ENCODE measurements around the gene ZNF565. TPM values are rescaled to one million over a fixed set of nuclear protein-coding genes. Genes with fewer than 3 reads are reported as not detected.
A peak's percentile ranks its signal among the peaks of the same experiment; 100 is the strongest.
"Not testable (repeated sequence)": the region's sequence is repeated elsewhere in the genome, so short reads cannot be mapped to it uniquely, and the experiment has no call there.

Gene ZNF565
- total RNA-seq, 2 donors from 2014 or later = 4.5 to 4.8 TPM

DNA sequence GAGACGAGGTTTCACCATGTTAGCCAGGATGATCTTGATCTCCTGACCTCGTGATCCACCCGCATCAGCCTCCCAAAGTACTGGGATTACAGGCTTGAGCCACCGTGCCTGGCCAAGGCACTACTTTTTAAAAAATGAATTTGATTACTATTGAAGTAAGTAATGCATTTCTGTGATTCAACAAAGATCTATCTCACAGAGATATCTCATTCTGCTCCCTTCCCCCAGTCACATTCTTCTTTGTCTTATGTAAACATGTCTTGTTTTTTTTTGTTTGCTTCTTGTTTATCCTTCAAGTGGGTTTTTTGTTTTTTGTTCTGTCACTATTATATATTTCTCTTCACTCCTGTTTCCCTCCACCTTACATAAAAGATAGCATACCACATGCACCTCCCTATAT is 7.0 kb upstream of the ZNF565 start:
- DNase-seq = no peak
- intact Hi-C loops (cut with DNase I) = no loop called here
- ATAC-seq = no peak

DNA sequence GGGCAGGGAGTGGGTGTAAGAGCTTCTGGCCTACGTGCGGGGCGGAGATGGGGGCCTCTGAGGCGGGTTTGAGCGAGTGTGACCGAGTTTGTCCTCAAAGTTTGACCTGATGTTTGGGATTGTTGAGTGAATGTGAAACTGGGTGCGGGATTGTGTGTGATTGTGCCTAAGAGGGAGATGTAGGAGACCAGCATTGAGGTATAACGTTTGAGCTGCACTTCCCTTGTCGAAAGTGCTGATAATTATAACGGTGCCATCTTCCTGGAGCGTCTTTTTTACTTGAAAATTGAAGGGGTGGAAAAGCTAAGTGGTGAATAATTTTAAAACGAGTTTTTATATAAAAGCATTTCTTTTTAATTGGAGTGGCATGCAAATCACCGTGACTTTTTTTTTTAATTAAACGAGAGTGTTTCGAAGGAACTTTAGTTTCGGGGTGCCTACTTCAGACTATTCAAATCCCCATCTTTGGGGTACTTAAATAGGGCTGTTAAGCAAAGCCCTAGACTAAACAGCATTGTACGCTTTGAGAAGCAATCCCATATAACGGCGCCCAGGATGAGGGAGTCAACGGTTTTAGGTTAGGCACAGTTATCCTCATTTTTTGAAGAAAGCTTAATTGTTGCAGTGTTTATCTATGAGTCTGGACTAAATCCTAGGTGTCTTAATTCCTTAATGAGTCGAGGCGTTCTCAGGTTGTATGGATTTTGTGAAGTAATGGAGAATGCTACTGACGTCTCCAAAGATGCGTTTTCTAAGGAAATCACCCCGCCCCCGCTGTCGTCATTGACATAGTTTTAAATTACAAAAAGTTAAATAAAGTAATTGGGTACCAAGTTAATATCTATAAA is 1.0 kb upstream of the ZNF565 start:
- intact Hi-C loops (cut with DNase I) = no loop called here
- no peak for DNase-seq
- ATAC-seq = no peak

DNA sequence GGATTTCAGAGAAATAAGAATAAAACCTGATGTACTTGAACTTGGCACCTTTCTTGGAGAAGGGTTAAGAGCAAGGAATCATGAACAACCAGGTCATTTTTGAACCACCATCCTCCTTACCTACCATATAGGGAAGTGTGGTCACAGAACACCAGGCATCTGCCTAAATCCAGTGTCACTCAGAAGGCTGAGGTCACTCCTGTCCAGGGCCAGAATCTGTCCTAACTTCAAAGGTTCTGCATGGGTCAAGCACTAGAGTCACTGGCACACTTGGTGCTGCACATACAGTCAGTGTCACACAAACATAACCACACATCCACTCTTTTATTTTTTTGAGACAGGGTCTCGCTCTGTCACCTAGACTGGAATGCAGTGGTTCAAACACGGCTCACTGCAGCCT is 1.6 kb downstream of the ZNF565 start:
- DNase-seq = no peak
- intact Hi-C loops (cut with DNase I) = no loop called here
- ATAC-seq = no peak

- intact Hi-C loops (cut with DNase I) = no loop called here
- no peak for ATAC-seq
- DNase-seq = no peak
Observed at GRCh38 chr19:36210497-36210896, 4.0 kb downstream of the ZNF565 start.

- DNase-seq = no peak
- no peak for ATAC-seq
- intact Hi-C loops (cut with DNase I) = no loop called here
Observed at GRCh38 chr19:36209372-36209771, 5.1 kb downstream of the ZNF565 start.

DNA sequence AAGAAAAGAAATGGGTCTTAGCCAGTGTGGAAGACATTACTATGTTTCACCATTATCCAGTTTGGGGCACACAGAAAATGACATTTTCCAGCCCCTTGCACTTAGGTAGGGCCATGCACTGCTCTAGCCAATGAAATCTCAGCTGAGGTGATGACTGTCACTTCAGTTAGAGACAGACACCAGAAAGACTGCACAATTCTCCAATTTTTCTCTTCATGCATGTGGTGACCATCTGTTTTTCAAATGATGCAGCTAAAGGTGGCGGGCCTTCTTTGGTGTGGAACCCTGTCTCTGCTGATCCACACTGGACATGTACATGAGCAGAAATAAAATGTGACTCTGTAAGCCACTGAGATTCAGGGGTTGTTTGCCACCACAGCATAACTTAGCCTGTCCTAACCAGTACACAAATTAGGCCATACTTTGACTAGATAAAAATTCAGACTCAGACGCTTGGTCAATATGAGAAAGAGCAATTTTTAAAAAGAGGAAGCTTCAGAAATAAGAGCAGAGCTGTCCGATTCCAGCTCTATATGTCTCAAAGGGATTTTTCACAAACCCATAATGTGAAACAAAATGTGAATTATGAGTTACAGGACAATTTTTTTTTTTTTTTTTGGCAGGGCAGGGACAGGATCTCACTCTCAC is 6.7 kb downstream of the ZNF565 start:
- no peak for DNase-seq
- intact Hi-C loops (cut with DNase I) = no loop called here
- ATAC-seq = no peak

GRCh38 chr19:36203293-36203692 is 11.2 kb downstream of the ZNF565 start:
- intact Hi-C loops (cut with DNase I) = no loop called here
- DNase-seq (no peak), ATAC-seq (no peak)

DNA sequence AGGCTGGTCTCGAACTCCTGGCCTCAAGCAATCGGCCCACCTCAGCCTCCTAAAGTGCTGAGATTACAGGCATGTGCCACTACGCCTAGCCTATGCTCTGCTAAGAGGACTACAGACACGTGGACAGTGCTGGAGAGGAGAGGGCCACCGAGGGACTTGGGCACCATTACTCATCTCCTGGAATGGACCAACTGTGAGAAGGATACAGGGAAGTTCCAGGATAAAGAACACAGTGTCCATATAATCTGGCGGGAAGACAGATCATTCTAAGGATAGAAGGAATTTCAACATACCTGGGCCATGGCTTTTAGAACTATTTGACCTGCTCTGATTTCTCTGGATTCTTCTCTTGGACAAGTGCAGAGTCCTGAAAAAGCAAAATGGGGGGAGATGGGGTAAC is 12.8 kb downstream of the ZNF565 start:
- ATAC-seq = no peak
- intact Hi-C loops (cut with DNase I) = no loop called here
- DNase-seq = no peak

DNA sequence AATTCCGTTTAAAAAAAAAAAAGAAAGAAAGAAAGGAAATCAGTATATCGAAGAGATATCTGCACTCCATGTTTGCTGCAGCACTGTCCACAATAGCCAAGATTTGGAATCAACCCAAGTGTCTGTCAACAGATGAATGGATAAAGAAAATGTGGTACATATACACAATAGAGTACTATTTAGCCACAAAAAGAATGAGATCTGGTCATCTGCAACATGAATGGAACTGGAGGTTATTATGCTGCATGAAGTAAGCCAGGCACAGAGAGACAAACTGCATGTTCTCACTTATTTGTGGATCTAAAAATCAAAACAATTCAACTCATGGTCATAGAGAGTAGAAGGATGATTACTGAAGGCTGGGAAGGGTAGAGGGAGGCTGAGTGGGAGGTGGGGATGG is 16.3 kb downstream of the ZNF565 start:
- intact Hi-C loops (cut with DNase I) = no loop called here
- no peak for ATAC-seq

DNA sequence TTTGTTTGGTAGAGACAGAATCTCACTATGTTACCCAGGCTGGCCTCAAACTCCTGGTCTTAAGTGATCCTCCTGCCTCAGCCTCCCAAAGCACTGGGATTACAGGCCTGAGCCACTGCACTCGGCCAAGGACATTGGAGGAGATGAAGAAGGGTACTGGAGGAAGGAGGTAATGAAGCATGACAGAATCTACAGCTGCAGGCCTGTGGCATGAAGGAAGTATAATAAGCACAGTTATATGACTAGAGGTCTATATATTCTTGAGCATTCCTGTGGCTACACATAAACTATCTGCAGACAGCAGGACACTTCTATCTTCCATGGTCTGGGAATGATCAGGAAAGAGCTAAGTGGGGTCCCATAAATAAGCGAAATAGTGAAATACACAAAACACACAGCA is 18.2 kb downstream of the ZNF565 start:
- intact Hi-C loops (cut with DNase I) = no loop called here
- DNase-seq = no peak
- ATAC-seq = no peak

More for the DNA sequence above, 16.3 kb downstream of the ZNF565 start:
- no peak for DNase-seq

GRCh38 chr19:36186722-36187121 is 27.7 kb downstream of the ZNF565 start:
- DNase-seq; intact Hi-C loops (cut with DNase I); ATAC-seq: not testable (repeated sequence)

DNA sequence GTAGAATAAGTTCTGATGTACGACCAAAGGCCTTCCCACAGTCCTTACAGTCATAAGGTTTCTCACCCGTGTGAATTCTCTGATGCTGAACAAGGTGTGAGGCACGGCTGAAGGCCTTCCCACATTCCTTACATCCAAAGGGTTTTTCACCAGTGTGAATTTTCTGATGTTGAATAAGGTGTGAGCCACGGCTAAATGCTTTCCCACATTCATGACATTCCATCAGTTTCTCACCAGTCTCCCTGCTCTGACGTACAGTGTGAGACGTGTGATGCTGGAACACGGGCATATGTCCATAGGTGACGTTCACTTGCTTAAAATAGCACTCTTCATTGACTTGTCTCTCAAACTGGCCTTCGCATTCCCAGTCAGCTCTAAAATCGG is 31.2 kb downstream of the ZNF565 start:
- intact Hi-C loops (cut with DNase I) = no loop called here
- ATAC-seq = peak; percentile 71 to 78
- DNase-seq = peak; percentile 29

DNA sequence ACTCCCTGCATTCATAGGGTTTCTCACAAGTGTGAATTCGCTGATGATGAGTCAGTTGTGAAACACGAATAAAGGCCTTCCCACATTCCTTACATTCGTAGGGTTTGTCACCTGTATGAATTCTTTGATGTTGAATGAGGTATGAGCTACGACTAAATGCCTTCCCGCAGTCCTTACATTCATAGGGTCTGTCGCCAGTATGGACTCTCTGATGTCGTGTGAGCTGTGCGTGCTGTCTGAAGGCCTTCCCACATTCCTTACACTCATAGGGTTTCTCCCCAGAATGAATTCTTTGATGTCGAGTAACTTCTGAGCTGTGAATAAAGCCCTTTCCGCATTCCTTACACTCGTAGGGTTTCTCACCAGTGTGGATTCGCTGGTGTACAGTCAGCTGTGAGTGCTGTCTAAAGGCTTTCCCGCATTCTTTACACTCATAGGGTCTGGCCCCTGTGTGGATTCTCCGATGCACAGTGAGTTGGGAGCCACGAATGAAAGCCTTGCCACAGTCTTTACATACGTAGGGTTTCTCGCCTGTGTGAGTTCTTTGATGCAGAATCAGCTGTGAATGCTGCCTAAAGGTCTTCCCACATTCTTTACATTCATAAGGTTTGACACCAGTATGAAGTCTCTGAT is 31.7 kb downstream of the ZNF565 start:
- ATAC-seq = peak; percentile 35 to 56
- intact Hi-C loops (cut with DNase I) = no loop called here
- no peak for DNase-seq

DNA sequence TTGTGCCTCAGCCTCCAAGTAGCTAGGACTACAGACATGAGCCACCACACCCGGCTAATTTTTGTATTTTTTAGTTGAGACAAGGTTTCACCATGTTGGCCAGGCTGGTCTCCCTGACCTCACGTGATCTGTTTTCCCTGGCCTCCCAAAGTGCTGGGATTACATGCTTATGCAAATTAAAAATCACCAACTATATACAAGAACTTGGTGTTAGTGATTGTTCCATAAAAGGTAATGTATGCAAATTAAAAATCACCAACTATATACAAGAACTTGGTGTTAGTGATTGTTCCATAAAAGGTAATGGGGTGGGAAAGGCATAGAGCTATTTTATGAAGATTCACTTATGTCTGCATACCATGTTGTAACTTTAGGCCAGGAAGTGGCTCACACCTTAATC is 35.4 kb downstream of the ZNF565 start:
- intact Hi-C loops (cut with DNase I) = loop anchor here in 1 of 2 donors (10.0 kb wide), 1 partner anchor 114 kb away; no protein-coding TSS in a partner anchor
- not testable (repeated sequence) for DNase-seq, ATAC-seq

GRCh38 chr19:36173846-36174245 is 40.6 kb downstream of the ZNF565 start:
- not testable (repeated sequence) for DNase-seq, ATAC-seq
- intact Hi-C loops (cut with DNase I) = loop anchor here in 1 of 2 donors (10.0 kb wide), 1 partner anchor 109 kb away; no protein-coding TSS in a partner anchor

DNA sequence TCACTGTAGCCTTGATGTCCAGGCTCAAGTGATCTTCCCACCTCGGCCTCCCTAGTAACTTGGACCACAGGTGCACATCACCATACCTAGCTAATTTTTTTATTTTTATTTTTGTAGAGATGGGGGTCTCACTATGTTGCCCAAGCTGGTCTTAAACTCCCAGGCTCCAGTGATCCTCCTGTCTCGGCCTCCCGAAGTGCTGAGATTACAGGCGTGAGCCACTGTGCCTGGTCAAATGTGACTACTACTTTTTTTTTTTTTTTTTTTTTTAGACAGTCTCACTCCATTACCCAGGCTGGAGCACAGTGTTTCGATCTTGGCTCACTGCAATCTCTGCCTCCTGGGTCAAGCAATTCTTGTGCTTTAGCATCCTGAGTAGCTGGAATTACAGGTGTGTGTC is 41.6 kb downstream of the ZNF565 start:
- intact Hi-C loops (cut with DNase I) = loop anchor here in 1 of 2 donors (10.0 kb wide), 1 partner anchor 108 kb away; no protein-coding TSS in a partner anchor
- ATAC-seq (no peak), DNase-seq (no peak)

DNA sequence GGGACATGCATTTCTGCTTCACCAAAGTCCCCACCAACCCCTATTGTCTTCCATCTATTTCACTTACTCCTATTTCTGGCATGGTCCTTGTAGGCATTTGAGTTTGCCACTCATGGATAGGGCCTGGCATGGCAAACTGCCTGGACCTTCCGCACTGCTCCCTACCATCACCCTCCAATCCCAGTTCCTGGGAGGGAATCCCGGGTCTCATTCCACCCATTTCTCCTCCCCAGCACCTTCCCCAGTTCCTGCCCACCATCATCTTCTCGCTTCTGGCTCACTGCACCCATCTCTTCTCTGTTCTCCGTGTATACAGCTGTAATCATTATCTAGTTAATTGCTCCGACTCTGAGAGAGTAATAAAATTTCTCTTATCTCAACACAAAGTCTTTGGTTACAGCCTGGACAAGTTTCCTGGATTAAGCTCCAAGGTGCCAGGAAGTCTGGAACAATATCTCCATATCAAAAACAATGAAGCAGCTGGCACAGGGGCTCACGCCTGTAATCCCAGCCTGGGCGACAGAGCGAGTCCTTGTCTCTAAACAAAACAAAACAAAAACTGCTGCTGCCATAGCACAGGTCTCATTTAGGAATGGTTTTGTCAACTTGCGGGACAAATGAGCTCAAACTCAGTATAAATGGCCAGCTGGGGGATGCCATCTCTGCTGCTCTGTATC is 45.2 kb downstream of the ZNF565 start:
- ATAC-seq = peak; percentile 29 to 48
- DNase-seq = peak; percentile 44
- intact Hi-C loops (cut with DNase I) = no loop called here

GRCh38 chr19:36163813-36164212 is 50.7 kb downstream of the ZNF565 start:
- intact Hi-C loops (cut with DNase I) = no loop called here
- DNase-seq (no peak), ATAC-seq (no peak)

- no peak for ATAC-seq
- intact Hi-C loops (cut with DNase I) = no loop called here
- no peak for DNase-seq
Observed at GRCh38 chr19:36160821-36161596, 53.5 kb downstream of the ZNF565 start.

Data from left cardiac atrium (tissue), 4 donors.